K562 (cell line): Measurements from ENCODE around the gene P4HB. TPM values are rescaled to one million over a fixed set of nuclear protein-coding genes. Genes with fewer than 3 reads are reported as not detected.

Source experiments
- ARNT ChIP-seq, 2 experiments: fragments of 450-650 bp; IDR thresholded peaks; 2 replicates each; pipeline ENCODE4 v1.6.1; 2016; ENCODE audit warnings: mild to moderate bottlenecking in 1 of 2
- ATF4 ChIP-seq: fragments of 450-650 bp; formaldehyde crosslinking; IDR thresholded peaks from 2 replicates; pipeline ENCODE4 v1.4.0; 2022; ENCODE audit warnings: mild to moderate bottlenecking, moderate library complexity
- ESRRB ChIP-seq: fragments of 250-450 bp; sonication (Bioruptor Pico); IDR thresholded peaks from 2 replicates; pipeline ENCODE4 v1.5.0; 2020; ENCODE audit warnings: mild to moderate bottlenecking, moderate library complexity, borderline replicate concordance
- FUS ChIP-seq: fragments of 200-400 bp; formaldehyde crosslinking; optimal IDR thresholded peaks from 2 replicates; pipeline ENCODE3; 2017; ENCODE audit warnings: low read depth, low read length
- GABPB1 ChIP-seq: sonication (generic); formaldehyde crosslinking; IDR thresholded peaks from 2 replicates; pipeline ENCODE4 v1.8.0; 2022; ENCODE audit warnings: mild to moderate bottlenecking, missing genetic modification reagents
- LCOR ChIP-seq: sonication (generic); formaldehyde crosslinking; IDR thresholded peaks from 2 replicates; pipeline ENCODE4 v1.8.0; 2022; ENCODE audit warnings: mild to moderate bottlenecking, missing genetic modification reagents
- MBD2 ChIP-seq: sonication (generic); IDR thresholded peaks from 2 replicates; pipeline ENCODE4 v1.6.1; 2016; ENCODE audit warnings: low read depth, borderline replicate concordance
- NFE2 ChIP-seq: IDR thresholded peaks from 2 replicates; pipeline ENCODE4 v1.6.1; 2014; ENCODE audit warnings: antibody characterized with exemption, low read depth
- PCBP2 ChIP-seq: fragments of 200-400 bp; formaldehyde crosslinking; IDR thresholded peaks from 2 replicates; pipeline ENCODE4 v1.6.1; 2018; ENCODE audit warnings: low read length, low read depth, mild to moderate bottlenecking, moderate library complexity; ENCODE audit not compliant: poor library complexity, severe bottlenecking
- POLR2AphosphoS5 ChIP-seq: IDR thresholded peaks from 2 replicates; pipeline ENCODE4 v1.6.1; 2011; ENCODE audit warnings: mild to moderate bottlenecking, low read depth, low read length, moderate library complexity; ENCODE audit not compliant: control insufficient read depth, insufficient read depth
- POU5F1 ChIP-seq: fragments of 150-350 bp; IDR thresholded peaks from 2 replicates; pipeline ENCODE4 v1.6.1; 2014; ENCODE audit warnings: borderline replicate concordance, low read length, low read depth, mild to moderate bottlenecking; ENCODE audit not compliant: partially characterized antibody
- TAF15 ChIP-seq: fragments of 200-400 bp; formaldehyde crosslinking; IDR thresholded peaks from 2 replicates; pipeline ENCODE4 v1.6.1; 2017; ENCODE audit warnings: mild to moderate bottlenecking, low read depth, low read length, moderate library complexity
- TBP ChIP-seq: optimal IDR thresholded peaks from 2 replicates; pipeline ENCODE3; 2011; ENCODE audit warnings: low read depth, low read length, improper control_type of control experiment
- TOE1 ChIP-seq, 2 experiments: fragments of 450-650 bp in 1 of 2; sonication (generic) in 1 of 2; formaldehyde crosslinking in 1 of 2; IDR thresholded peaks; 2 replicates each; pipeline versions ENCODE4 v1.7.1 to v1.8.0; 2016 to 2022; ENCODE audit warnings: borderline replicate concordance in 2 of 2, mild to moderate bottlenecking in 2 of 2, antibody characterized with exemption in 1 of 2, inconsistent platforms in 1 of 2, low read depth in 1 of 2, missing genetic modification reagents in 1 of 2, moderate library complexity in 1 of 2
- ZFP30 ChIP-seq: fragments of 250-450 bp; sonication (Bioruptor Pico); IDR thresholded peaks from 2 replicates; pipeline ENCODE4 v1.8.0; 2022; ENCODE audit warnings: moderate library complexity, mild to moderate bottlenecking, inconsistent platforms, borderline replicate concordance
- ZNF717 ChIP-seq: fragments of 250-450 bp; sonication (Bioruptor Pico); IDR thresholded peaks from 2 replicates; pipeline ENCODE4 v1.5.0; 2021
- polyA plus RNA-seq, 8 experiments: library from polyadenylated mRNA; depleted of rRNA in 4 of 8; stranded (reverse) in 5 of 8; unstranded in 3 of 8; fragments of >200 nt; fragmentation: Nextera tagmentation in 2 of 8; fragmentation: Illumina TruSeq in 1 of 8; extraction: Ambion mirVana in 2 of 8; extraction: Trizol in 1 of 8; gene quantifications; 2 replicates each; pipeline versions ENCODE4 v1.2.1 to v1.2.3, GENCODE V29; 2011 to 2014; ENCODE audit warnings: inconsistent platforms in 1 of 8, missing spikeins in 1 of 8
- total RNA-seq, 7 experiments: library from RNA; depleted of rRNA in 6 of 7; stranded (reverse); fragments of >200 nt in 6 of 7; fragmentation: Illumina TruSeq in 2 of 7; extraction: Trizol in 2 of 7; gene quantifications; 2 replicates each; pipeline versions ENCODE4 v1.2.1 to v1.2.3, GENCODE V29; 2011 to 2021; ENCODE audit warnings: low replicate concordance in 1 of 7
- TF ChIP-seq, protein P1 (sequence below): fragments of 250-450 bp; sonication (Bioruptor Pico); IDR thresholded peaks from 2 replicates; pipeline ENCODE4 v1.8.0; 2021; ENCODE audit warnings: mild to moderate bottlenecking, moderate library complexity
- TF ChIP-seq, protein P2 (sequence below): IDR thresholded peaks from 2 replicates; pipeline ENCODE4 v1.6.1; 2012; ENCODE audit warnings: low read depth, low read length, improper control_type of control experiment, borderline replicate concordance
- TF ChIP-seq, protein P3 (sequence below): sonication (generic); formaldehyde crosslinking; IDR thresholded peaks from 2 replicates; pipeline ENCODE4 v1.8.0; 2022; ENCODE audit warnings: mild to moderate bottlenecking, missing genetic modification reagents
- TF ChIP-seq, protein P4 (sequence below), 2 experiments: fragments of 450-650 bp; conservative IDR thresholded peaks; 2 replicates each; pipeline ENCODE4 v1.6.1; 2017; ENCODE audit warnings: mild to moderate bottlenecking in 2 of 2, moderate library complexity in 2 of 2

The P4HB gene
- total and polyA plus RNA-seq, 9 of the 15 experiments (the other 6 are each of a cell fraction or from before 2014, with no cell fraction given) = 4.4 to 645 (median 325) TPM

DNA sequence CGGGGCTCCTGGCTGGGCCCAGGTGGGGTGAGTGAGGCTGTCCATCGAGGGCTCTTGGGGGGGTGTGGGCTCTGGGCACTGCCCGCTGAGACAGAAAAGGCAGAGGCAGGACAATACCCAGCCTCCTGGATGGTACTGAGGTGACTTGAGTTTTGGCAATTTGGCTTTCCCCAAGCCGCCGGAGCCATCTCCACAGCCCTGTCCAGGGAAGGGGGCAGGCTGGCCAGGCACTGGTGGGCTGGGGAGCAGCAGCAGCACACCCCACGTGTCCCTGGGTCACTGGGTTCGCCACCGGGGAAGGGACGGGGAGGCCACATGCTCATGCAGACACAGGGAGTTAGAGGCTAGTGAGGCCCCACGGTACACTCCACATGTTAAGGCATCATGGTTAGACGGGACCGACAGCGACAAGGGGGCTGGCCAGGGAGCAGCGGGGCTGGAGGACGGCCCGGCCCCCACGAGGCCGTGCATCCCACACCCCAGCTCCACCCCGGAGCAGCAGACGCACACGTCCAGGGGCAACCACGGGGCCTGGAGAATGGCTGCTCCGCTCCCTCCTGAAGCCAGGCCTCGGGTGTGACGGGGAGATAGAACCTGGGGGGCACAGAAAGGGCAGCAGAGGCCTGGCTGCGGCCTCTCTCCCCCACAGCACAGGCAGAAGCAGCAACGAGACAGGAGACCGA lies 7.8 kb upstream of the P4HB start (continued):
- TF ChIP-seq, protein P1, sequence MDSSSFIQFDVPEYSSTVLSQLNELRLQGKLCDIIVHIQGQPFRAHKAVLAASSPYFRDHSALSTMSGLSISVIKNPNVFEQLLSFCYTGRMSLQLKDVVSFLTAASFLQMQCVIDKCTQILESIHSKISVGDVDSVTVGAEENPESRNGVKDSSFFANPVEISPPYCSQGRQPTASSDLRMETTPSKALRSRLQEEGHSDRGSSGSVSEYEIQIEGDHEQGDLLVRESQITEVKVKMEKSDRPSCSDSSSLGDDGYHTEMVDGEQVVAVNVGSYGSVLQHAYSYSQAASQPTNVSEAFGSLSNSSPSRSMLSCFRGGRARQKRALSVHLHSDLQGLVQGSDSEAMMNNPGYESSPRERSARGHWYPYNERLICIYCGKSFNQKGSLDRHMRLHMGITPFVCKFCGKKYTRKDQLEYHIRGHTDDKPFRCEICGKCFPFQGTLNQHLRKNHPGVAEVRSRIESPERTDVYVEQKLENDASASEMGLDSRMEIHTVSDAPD (CRISPR knock-in tag) = 0 out of 2 replicates have a peak, but pooled peaks have one; percentile 38
- TF ChIP-seq TAF15 (no peak), ZNF717 (CRISPR knock-in tag) (peak; percentile 92; the same call in 1 of the 2 replicates), PCBP2 (no peak), MBD2 (peak; percentile 20; the same call in 1 of the 2 replicates), FUS (no peak), POU5F1 (no peak), ATF4 (no peak), LCOR (CRISPR knock-in tag) (0 out of 2 replicates have a peak, but pooled peaks have one; percentile 18), TOE1 (IDR thresholded peaks at IDR 0.05; ENCODE audit: borderline replicate concordance) (0 out of 2 replicates have a peak, but pooled peaks have one; percentile 22), TOE1 (CRISPR knock-in tag; IDR thresholded peaks at IDR 0.05; ENCODE audit: borderline replicate concordance, low read depth) (no peak), TBP (no peak), ZFP30 (CRISPR knock-in tag) (no peak), ESRRB (CRISPR knock-in tag) (peak; percentile 72; the same call in 1 of the 2 replicates), ARNT (IDR thresholded peaks at IDR 0.05) (no peak), NFE2 (no peak), GABPB1 (CRISPR knock-in tag) (peak; percentile 40; the same call in 1 of the 2 replicates), POLR2AphosphoS5 (peak; percentile 61)
- TF ChIP-seq, protein P2, sequence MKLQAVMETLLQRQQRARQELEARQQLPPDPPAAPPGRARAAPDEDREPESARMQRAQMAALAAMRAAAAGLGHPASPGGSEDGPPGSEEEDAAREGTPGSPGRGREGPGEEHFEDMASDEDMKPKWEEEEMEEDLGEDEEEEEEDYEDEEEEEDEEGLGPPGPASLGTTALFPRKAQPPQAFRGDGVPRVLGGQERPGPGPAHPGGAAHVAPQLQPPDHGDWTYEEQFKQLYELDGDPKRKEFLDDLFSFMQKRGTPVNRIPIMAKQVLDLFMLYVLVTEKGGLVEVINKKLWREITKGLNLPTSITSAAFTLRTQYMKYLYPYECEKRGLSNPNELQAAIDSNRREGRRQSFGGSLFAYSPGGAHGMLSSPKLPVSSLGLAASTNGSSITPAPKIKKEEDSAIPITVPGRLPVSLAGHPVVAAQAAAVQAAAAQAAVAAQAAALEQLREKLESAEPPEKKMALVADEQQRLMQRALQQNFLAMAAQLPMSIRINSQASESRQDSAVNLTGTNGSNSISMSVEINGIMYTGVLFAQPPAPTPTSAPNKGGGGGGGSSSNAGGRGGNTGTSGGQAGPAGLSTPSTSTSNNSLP = no peak
- TF ChIP-seq, protein P3, sequence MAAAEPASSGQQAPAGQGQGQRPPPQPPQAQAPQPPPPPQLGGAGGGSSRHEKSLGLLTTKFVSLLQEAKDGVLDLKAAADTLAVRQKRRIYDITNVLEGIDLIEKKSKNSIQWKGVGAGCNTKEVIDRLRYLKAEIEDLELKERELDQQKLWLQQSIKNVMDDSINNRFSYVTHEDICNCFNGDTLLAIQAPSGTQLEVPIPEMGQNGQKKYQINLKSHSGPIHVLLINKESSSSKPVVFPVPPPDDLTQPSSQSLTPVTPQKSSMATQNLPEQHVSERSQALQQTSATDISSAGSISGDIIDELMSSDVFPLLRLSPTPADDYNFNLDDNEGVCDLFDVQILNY = 0 out of 2 replicates have a peak, but pooled peaks have one; percentile 76
- TF ChIP-seq, protein P4, sequence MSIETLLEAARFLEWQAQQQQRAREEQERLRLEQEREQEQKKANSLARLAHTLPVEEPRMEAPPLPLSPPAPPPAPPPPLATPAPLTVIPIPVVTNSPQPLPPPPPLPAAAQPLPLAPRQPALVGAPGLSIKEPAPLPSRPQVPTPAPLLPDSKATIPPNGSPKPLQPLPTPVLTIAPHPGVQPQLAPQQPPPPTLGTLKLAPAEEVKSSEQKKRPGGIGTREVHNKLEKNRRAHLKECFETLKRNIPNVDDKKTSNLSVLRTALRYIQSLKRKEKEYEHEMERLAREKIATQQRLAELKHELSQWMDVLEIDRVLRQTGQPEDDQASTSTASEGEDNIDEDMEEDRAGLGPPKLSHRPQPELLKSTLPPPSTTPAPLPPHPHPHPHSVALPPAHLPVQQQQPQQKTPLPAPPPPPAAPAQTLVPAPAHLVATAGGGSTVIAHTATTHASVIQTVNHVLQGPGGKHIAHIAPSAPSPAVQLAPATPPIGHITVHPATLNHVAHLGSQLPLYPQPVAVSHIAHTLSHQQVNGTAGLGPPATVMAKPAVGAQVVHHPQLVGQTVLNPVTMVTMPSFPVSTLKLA (conservative IDR thresholded peaks at IDR 0.05) = peak in 1 of 2 experiments; percentile 46; a peak in 1 of 4 replicates
